Putamen (tissue), 1 donor: Measurements from ENCODE around the gene ANKRD2.
"Not testable (repeated sequence)": the region's sequence is repeated elsewhere in the genome, so short reads cannot be mapped to it uniquely, and the experiment has no call there.

Experiments used
- DNase-seq: peaks from one replicate; pipeline ENCODE4 v3.0.0-alpha.2; 2016; ENCODE audit warnings: low spot score

ANKRD2 gene

DNA sequence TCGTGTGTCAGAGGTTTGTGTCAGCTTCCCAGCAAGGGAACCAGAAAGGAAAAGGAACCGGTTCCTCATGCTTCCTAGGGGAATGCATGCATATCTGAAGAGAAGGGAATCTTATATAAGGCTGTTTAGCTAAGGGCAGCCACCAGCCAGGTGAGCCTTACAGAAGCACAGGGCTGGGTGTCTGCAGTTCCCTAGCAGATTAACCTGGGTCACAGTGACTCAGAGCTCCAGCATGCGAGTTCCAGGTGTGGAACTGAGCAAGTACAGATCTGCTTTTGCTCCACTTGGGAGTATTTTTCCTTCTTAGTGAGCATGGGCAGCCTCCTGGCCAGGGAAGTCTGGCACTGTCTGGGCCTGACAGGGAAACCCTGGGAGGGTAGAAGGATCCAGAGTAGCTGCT is 957 bp upstream of the ANKRD2 start:
- no peak for DNase-seq

DNA sequence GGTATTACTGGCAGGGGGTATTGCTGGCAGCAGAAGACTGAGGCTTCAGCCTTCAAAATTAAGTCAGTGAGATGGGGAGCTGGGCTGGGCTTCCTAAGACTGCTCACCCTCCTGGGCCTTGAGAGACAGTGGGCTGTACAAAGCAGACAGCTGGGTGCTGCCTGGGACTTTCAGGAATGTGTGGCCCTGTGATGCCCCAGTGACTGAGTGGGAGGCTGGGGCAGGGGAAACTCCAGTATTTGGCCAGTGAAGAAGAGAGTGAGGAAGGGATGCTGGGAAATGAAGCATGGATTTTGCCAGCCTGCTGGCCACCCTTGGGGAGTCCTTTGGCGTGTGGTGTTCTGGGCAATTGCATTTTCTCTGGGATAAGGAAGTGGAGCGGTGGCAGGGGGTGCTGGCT is 442 bp downstream of the ANKRD2 start:
- DNase-seq: no peak

DNA sequence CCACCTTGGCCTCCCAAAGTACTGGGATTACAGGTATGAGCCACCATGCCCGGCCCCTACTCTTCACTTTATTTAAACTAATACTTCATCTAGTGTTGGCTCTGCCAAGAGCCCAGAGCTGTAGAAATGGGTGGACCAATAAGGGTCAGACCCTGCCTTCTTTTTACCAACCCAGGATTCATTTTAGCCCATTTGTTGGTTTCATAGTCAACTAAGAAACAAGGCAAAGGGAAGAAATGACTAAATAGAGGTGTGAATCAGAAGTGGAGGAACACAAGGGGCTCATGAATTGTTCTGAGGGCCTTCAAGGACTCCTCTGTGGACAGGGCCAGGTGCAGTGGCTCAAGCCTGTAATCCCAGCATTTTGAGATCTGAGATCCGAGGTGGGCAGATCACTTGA is 1.1 kb downstream of the ANKRD2 start:
- no peak for DNase-seq

DNA sequence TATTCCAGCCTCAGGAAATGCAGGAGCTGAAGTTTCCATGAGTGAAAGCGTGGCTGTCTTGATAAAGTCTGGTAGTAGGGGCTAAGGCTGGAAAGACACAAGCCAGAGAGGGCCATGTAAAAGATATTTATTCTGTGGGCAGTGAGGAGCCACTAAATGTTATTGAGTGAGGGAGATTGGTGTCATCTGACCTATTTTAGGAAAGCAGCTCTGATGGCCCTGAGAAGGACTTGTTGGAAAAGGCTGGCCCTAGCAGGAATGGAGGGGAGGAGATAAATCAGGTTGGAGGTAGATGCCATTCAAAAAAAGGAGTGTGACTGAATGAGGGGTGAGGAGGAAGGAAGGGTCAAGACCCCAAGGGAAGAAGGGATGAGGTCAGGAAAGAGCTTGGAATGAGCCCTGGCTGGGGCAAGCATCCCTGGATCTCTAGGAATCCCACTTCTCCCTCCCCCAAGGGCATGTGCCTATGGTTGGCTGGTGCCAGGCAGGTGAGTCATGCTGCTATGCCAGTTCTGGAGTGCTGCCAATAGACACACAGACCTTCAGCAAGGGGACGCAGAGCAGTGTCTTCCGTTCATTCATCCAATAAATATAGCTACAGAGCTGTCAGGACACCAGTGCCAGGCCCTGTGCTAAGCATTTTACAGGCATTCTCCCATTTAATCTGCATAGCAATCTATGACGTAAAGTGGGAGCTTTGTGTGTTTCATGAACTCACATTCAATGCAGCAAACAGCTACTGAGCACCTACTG is 2.0 kb downstream of the ANKRD2 start:
- no peak for DNase-seq

DNA sequence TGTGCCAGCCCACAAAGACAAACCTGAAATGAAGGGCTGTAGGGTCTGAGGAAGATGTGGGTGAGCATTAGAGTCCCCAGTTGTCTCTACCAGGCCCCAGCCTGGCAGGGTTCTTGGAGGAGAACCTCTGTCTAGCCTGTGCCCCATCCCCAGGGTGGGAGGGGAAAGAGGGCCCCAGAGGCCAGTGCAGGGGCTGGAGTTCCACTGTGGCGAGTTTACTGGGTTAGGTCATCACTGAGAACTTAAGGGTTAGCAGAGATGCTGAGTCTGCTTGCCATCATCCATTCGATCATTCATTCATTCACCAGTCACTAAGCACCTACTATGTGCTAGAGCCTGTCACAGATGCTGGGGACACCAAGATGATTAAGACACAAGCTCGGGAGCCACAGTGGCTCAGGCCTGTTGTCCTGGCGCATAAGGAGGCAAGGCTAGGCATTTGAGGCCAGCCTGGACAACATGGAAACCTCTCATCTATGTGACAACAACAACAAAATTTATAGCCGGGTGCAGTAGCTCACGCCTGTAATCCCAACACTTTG is 2.6 kb downstream of the ANKRD2 start:
- no peak for DNase-seq

DNA sequence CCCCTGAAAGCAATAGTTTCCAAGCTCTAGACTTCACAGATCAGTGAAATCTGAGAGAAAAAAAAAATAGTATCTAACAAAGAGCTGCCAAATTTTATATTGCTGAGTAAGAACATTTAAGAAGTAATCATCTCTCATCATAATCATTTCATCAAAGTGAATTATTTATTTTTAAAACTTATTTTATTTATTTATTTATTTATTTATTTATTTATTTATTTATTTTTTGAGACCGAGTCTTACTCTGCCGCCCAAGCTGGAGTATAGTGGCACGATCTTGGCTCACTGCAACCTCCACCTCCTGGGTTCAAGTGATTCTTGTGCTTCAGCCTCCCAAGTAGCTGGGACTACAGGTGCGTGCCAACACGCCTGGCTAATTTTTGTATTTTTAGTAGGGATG is 3.9 kb downstream of the ANKRD2 start:
- not testable (repeated sequence) for DNase-seq

DNA sequence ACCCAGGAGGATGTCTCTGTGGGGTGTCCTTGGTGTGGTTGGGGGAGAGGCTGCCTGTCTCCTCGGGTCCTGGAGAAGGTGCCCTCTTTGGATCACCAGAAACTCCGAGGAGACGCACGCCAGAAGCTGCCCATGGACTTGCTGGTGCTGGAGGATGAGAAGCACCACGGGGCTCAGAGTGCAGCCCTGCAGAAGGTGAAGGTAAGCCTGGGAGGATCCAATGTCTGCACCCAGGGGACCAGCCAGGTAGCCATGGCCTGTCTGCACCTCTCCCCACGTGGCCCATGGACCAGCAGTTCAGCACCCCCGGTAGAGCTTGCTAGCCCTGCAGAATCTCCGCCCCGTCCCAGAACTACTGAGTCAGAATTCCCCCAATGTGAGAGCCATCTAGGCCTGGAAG is 5.1 kb downstream of the ANKRD2 start:
- DNase-seq: no peak

DNA sequence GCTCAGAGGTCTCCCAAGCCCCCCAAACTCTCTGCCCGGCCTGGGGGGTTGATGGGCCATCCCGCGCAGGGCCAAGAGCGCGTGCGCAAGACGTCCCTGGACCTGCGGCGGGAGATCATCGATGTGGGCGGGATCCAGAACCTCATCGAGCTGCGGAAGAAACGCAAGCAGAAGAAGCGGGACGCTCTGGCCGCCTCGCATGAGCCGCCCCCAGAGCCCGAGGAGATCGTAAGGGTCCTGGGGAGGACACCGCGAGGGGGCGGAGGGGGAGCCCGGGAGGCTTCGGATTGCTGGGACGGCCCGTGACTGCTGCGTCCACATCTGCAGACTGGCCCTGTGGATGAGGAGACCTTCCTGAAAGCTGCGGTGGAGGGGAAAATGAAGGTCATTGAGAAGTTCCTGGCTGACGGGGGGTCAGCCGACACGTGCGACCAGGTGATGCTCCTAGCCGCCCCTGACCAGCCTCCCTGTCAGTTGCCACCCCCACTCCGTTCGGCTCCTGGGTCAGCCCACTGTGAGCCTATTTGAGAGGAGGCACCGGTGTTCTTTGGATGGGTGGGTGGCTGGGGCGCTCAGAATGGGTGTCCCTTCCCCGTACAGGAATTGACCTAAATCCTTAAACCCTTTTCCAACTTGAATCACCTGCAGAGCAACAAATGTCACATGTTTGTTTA is 5.7 kb downstream of the ANKRD2 start:
- no peak for DNase-seq

DNA sequence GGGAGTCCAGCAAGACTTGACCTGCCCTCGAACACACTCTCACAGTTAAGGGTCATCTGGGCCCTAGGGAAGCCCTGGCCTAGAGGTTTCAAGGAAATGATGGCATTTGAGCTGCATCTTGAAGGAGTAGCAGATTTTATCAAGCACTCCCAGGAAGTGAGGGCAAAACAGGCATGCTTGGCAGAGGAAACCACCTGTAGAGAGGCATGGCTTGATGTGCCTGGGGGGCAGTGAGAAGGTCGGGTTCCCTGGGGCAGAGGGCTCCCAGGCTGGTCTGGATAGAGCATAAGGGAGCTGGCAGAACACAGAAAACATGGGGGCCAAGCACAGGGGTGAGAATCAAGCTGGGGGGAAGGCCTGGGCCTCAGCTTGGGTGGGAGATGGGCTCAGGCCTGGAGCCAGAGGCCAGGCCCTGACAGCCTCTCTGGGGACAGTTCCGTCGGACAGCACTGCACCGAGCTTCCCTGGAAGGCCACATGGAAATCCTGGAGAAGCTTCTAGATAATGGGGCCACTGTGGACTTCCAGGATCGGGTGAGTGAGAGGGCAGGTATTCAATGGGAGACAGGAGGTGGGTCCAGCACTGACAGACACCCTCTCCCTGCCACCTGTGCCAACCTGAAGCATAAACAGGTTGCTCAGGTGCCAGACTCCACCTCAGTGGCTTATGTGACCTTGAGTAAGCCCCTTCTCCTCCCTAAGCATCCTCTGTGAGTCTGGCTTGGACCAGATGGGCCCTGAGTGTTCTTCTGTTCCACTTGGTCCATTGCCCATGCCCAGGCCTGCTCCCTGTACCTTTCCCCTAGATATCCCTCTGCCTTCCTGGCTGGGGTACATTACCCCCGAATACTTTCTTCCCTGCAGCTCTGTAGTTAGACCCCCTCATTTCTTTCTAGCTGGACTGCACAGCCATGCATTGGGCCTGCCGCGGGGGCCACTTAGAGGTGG is 8.1 kb downstream of the ANKRD2 start:
- DNase-seq: no peak

DNA sequence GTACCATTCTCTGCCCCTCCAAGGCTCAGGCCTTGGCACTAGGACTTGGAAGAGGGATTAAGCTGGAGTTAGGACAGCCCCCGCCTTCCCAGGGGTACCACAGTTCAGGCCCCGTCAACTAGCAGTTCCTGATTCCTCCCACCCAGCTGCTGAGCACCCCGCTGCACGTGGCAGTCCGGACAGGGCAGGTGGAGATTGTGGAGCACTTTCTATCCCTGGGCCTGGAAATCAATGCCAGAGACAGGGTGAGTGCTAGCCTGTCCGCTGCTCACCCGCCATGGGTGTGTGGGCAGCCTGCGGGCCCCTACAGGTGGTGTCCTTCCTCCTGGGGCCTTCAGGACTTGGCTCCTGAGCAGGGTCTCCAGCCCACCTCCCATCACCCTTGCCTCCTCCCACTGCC is 9.6 kb downstream of the ANKRD2 start:
- DNase-seq: no peak

DNA sequence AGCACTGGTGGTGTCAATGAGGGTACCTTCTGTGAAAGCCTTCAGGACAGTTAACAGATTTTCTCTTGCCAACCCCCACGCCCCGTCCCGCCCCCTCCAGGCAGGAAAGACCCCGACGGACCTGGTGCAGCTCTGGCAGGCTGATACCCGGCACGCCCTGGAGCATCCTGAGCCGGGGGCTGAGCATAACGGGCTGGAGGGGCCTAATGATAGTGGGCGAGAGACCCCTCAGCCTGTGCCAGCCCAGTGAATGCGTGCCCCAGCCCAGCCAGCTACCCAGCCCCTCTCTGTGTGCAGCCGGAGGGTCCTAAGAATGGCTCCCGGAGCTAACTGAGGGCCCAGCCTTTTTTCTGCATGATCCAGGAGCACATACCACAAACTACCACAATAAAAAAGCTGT is 10.9 kb downstream of the ANKRD2 start:
- DNase-seq: no peak

DNA sequence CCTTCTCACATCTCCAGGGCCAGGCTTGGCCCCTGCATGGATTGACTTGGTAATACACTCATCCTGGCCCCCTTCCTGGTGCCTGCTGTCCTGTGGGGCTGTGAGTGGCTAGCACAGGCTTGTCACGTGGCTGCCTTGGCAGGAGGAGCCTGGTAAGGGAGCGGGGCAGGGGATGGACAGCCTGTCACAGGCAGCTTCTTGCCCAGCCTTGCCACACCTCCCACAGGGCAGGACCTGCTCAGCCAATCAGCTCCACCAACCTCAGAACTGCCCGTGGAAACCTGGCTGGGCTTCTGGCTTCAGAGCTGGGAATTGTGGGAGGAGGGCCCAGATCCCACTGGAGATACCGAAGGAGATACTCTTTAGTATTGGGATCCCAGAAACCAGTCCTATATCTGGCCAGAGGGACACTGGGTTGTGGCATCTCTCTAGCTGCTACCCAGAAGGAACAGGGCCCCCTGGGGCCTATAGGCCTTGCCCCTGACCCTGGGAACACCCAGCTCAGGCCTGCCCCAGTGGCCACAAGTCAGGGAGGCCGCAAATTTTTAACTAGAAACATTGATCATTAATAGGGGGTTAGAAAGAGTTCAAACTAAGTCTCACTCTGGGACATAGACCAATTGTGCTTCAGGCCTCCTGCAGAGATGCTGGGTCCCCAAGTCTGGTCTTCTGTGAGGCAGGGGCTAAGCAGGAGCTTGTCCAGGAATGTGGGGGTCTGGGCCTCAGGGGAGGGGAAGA is 11.7 kb downstream of the ANKRD2 start, which contains the start of gene HOGA1:
Gene HOGA1, plus strand, starts transcription at position 330 of the 738 bp plus-strand sequence. Its CDS starts 315 bp downstream, at position 645.
- peak; percentile 89 for DNase-seq

DNA sequence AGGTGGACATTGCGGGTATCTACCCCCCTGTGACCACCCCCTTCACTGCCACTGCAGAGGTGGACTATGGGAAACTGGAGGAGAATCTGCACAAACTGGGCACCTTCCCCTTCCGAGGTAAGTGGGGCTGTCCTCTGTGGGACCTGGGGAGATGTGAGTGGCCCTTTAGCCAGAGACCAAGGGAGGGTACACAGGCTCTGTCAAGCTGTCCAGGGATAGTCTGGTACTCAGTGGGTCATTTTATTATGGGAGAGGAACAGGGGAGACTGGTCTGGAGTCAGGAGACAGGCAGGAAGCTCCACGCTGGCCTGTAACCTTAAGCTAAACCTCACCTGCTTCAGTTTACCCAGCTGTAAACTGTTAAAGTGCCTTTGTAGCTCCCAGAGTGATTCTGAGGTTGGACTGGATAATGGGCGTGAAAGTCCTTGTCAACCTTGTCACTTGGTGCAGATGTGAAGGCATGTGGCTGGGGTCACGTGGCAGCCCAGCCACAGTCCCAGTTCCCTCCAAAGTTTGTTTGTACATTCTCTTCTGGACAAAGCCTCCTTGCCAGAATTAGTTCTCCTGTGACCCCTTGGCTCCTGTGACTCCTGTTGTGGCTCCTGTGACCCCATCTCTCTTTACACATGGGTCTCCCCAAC is 12.3 kb downstream of the ANKRD2 start:
- no peak for DNase-seq

DNA sequence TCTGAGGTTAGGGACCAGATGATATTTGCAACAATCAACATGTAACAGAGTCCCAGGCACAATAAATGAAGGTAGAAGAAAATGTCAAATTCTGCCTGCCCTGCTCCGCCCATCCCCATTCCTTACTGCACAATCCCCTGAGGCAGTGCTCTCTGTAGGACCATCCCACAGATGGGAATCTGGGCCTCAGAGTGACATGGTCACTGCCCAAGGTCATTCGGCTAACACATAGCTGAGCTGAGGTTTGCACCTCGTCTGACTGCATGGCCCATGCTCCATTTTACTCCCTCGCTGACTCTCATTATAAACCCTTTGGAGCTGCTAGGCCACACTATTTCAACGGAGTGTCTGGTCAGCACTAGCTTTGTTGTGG is 12.8 kb downstream of the ANKRD2 start:
- DNase-seq: no peak

DNA sequence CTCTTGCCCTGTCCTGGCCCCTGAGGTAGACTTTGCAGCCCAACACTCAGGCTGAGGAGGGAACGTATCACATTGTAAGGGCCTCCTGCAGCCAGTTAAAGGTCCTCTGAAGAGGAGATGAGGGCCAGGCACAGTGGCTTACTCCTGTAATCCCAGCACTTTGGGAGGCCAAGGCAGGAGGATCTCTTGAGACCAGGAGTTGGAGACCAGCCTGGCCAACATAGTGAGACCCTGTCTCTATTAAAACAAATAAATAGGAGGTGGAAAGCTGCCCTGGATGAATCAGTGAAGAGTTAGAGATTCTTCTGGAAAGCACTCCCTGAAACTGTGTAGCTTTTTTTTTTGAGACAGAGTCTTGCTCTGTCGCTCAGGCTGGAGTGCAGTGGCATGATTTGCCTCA is 14.6 kb downstream of the ANKRD2 start:
- no peak for DNase-seq

DNA sequence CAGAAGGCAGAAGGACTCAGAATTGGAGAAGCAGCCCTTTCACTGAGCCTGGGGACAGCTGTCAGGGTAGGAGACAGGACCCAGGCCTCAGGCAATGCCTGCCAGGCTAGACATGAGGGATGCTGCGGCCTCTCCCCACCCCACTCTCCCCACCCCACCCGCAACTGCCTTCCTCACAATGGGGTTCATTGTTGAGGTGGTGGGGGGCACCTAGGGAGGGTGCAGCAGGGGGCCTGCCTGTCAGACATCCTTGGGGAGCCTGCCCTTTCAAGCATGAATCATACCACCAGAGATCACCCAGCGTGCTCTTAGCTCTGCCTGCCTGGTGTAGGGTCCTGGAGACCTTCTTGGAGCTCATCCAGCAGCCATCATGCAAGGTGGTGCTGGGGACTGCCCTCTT is 16.9 kb downstream of the ANKRD2 start, which contains the start of gene C10orf62:
Gene C10orf62, plus strand, starts transcription at position 243 of the 400 bp plus-strand sequence. CDS start 177 bp downstream, outside the sequence.
- no peak for DNase-seq

DNA sequence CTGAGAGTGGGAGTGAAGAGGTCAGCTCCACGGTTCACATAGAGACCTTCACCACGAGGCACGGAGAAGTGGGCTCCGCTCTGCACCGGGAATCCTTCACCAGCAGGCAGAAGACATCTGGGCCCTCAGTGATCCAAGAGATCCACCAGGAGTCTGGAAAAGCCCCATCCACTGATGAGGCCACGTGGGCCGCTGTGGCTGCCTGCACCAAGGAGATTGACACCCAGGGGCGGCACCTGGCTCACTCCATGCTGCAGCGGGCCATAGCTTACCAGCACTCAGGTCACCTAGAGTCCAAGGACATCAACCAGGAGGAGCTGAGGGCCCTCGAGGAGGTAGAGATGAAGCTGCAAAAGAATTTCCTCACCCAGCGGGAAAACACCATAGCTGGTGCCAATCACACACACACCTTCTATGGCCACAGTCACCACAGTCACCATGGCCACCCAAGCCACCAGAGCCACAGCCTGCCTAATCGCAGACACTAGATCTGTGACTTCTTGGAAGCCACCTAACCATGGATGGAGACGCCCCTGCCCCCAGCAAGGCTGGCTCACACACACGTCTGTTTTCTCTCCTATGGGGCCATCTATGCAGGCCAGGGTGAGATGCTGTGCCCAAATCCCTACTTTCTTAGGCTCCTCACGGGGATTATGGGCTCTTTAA is 17.6 kb downstream of the ANKRD2 start:
- DNase-seq: no peak

DNA sequence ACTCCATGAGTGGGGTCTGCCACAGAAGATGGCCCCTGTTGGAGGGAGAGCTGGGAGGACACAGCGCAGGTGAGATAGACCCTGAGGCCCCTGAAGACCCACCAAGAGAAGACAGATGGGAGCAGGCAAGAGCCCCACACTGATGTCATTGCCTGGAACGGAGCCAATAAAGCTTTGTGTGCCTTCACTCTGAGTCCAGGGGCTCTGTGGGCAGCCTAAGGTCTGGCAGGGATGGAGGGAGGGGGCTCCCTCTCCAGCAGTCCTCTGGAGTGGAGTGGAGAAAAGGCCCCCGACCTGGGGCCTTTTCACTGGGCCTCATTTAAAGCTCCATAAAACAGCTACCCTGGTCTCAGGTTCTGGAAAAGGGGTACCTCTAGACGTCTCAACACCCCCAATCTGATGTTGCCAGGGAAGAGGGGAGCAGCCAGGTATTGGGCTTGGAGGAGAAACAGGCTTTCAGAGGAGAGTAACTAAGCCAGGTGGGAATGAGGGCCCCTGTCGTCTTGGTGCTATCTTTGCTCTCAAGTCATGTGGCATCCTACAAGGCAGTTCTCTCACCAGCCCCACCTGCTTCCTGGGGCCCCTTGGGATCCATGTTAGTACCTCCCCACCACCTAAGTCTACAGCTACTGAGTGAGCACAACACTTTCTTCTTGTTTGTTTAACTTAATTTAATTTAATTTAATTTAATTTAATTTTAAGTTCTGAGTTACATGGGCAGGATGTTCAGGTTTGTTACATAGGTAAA is 18.3 kb downstream of the ANKRD2 start:
- DNase-seq: no peak

DNA sequence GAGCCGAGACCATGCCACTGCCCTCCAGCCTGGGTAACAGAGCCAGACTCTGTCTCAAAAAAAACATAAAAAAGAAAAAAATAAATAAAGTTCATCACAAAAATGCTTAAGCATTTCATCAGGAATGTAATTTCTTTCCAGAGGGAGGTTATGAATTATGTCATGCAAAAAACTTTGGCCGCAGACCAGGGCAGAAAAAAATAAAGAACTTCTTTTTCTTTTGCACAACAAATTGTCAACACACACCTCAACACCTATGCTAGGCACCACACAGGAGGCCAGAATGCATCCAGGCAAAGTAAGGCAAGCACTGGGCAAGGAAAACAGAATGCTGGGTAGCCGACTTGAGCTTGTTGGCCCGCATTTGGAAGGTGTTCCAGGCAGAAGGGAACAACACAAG is 20.8 kb downstream of the ANKRD2 start:
- DNase-seq: no peak
